Mesothelial cell of epicardium (in vitro differentiated cells): ENCODE results near the gene HAPLN1. TPM values are rescaled to one million over a fixed set of nuclear protein-coding genes. Genes with fewer than 3 reads are reported as not detected.

ENCODE experiments used
- DNase-seq, 2 experiments: peaks; one replicate each; pipeline ENCODE4 v3.0.0; 2021; ENCODE audit warnings: low spot score in 2 of 2; ENCODE audit not compliant: unreplicated experiment in 2 of 2
- H3K27ac Mint-ChIP-seq: 2 replicates; pipeline ENCODE4 v1.8.0; 2021; ENCODE audit warnings: mixed read lengths
- H3K27me3 Mint-ChIP-seq: 2 replicates; pipeline ENCODE4 v1.8.0; 2021; ENCODE audit warnings: low read depth, mixed read lengths
- H3K36me3 Mint-ChIP-seq: 2 replicates; pipeline ENCODE4 v1.8.0; 2021; ENCODE audit warnings: mixed read lengths
- H3K4me1 Mint-ChIP-seq: 2 replicates; pipeline ENCODE4 v1.8.0; 2021; ENCODE audit warnings: mixed read lengths
- H3K4me3 Mint-ChIP-seq: 2 replicates; pipeline ENCODE4 v1.8.0; 2021; ENCODE audit warnings: mild to moderate bottlenecking, moderate library complexity, mixed read lengths
- H3K9me3 Mint-ChIP-seq: 2 replicates; pipeline ENCODE4 v1.8.0; 2021; ENCODE audit warnings: mixed read lengths
- total RNA-seq: library from RNA; stranded (reverse); gene quantifications from 3 replicates; pipeline ENCODE4 v1.2.1, GENCODE V29; 2021
- TF ChIP-seq, protein P1 (sequence below): fragments of 200-600 bp; sonication (generic); IDR thresholded peaks from one replicate; pipeline ENCODE4 v1.5.0; 2021; ENCODE audit warnings: antibody characterized with exemption; ENCODE audit not compliant: unreplicated experiment

HAPLN1 gene
- total RNA-seq, 1 donor from 2014 or later = 2.8 TPM

DNA sequence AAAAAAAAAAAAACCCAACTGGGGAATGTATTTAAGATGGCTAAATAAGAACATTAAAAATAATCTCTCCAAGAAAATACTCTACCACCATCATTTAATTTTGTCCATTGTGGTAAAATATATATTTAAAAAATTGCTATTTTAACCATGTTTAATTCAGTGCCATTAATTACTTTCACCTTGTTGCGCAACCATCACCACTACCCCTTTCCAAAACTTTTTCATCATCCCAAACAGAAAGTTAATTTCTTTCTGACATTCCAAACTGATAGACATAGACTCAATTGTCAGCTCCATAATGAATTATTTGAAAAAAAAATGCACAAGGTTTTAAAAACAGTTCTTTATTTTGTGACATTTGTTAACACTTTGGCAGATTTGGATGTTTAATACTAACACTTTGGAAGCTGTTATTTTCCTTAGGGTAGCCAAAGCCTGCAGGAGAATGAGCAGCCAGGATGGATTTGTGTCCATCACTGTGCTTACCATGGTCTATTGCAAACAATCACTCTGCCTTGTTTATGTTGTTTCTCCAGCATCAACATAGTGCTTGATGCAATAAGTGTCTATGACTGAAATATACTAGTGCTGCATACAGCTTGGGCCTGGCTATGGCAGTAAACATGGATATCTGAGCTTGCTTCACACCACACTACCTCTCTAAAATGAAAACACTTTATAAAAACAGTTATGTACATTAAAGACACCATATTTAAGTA is 62.7 kb downstream of the HAPLN1 start:
- H3K4me1 Mint-ChIP-seq = no peaks in the 10 kb centered on the region
- DNase-seq = no peak
- H3K27me3 Mint-ChIP-seq = no peaks in the 10 kb centered on the region
- H3K9me3 Mint-ChIP-seq = no peaks in the 10 kb centered on the region
- TF ChIP-seq, protein P1, sequence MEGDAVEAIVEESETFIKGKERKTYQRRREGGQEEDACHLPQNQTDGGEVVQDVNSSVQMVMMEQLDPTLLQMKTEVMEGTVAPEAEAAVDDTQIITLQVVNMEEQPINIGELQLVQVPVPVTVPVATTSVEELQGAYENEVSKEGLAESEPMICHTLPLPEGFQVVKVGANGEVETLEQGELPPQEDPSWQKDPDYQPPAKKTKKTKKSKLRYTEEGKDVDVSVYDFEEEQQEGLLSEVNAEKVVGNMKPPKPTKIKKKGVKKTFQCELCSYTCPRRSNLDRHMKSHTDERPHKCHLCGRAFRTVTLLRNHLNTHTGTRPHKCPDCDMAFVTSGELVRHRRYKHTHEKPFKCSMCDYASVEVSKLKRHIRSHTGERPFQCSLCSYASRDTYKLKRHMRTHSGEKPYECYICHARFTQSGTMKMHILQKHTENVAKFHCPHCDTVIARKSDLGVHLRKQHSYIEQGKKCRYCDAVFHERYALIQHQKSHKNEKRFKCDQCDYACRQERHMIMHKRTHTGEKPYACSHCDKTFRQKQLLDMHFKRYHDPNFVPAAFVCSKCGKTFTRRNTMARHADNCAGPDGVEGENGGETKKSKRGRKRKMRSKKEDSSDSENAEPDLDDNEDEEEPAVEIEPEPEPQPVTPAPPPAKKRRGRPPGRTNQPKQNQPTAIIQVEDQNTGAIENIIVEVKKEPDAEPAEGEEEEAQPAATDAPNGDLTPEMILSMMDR = no peak
- no peak overlapping the region for H3K27ac Mint-ChIP-seq
- H3K4me3 Mint-ChIP-seq = no peak overlapping the region
- no peaks in the 10 kb centered on the region for H3K36me3 Mint-ChIP-seq

DNA sequence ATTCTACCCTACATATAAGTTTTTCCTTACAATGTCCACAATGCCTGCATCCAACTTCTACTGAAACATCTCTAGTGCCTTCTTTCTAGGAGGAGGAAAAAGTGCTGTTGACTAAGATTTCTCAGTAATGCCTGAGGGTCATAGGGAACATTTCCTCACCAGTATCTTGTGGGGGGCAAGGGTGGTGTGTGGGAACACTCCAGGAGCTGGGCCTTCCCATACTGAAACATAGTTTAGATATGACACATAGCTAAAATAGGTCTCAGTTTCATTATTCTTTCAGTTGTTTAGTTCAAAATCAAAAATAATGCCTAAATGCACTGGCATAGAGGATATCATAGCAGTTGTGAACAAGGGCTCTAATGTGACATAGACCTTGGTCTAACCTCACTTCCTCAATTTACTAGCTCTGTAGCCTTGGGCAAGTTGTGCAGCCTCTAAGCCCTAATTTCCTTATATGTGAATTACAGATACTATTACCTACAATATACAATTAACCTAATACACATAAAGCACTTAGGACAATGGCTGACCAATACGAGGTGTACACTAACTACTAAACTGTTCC is 66.1 kb downstream of the HAPLN1 start:
- Mint-ChIP-seq H3K4me1 (no peaks in the 10 kb centered on the region), H3K27me3 (no peaks in the 10 kb centered on the region), H3K9me3 (no peaks in the 10 kb centered on the region), H3K36me3 (no peaks in the 10 kb centered on the region), H3K27ac (no peak overlapping the region), H3K4me3 (no peak overlapping the region)
- TF ChIP-seq, protein P1 = no peak
- DNase-seq = no peak

DNA sequence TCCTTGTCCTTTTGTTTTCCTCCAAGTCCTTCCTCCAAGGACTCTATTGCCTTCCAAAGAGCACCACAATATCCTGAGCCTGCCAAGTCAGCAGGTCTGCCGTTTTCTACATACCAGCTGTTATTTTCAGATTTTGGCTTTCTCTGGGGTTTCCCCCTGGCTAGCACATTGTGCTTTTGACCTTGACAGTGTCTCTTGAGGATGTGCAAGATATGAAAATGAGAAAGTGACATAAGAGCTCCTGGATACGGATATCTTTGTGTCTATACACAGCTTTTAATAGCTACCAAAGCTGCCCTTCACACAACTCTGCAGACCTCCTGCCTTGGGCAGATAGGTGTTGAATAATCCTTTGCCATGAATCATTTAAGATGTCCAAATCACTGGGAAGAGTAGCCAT is 67.0 kb downstream of the HAPLN1 start:
- Mint-ChIP-seq H3K27me3 (no peaks in the 10 kb centered on the region), H3K9me3 (no peaks in the 10 kb centered on the region), H3K4me3 (no peak overlapping the region), H3K36me3 (no peaks in the 10 kb centered on the region), H3K27ac (no peak overlapping the region), H3K4me1 (no peaks in the 10 kb centered on the region)
- DNase-seq = no peak
- TF ChIP-seq, protein P1 = no peak

DNA sequence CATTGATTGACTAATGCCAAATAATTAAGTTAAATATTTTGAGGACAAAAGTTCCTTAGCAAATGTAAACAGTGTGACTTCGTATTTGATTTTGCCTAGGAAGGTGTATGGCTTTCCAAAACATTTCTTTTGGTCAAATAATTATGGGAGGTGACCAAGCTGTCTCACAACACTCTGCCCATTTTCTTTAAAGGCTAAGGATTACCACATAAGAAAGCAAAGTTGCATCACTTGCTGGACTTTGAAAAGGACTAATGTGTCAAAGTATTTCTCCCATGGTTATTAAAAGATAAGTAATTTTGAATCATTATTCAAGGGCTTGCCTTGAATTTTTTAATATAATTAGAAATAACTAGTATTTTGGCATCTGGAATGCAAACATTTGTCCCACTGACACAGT is 74.7 kb downstream of the HAPLN1 start:
- no peak for DNase-seq
- Mint-ChIP-seq H3K27me3 (no peaks in the 10 kb centered on the region), H3K9me3 (no peaks in the 10 kb centered on the region), H3K4me3 (no peak overlapping the region), H3K27ac (no peak overlapping the region), H3K4me1 (peaks cover 2% of the 10 kb centered on the region), H3K36me3 (no peaks in the 10 kb centered on the region)
- TF ChIP-seq, protein P1 = no peak

DNA sequence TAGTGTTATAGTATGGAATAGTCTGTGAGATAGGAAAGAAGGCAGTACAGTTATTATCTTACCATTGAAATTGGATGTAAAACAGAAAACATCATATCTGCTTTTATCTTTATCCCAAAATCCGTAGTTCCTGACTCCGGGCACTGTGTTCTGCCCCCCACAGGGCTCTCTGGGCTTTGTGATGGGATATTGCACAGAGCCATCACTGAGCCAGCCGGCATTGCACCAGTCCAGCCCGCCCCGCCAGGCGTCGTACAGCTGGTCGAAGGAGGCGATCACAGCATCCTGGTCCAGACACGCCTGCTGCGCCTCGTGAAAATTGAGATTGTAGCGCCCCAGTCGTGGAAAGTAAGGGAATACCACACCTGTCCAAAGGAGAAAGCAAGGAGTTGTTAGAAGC is 76.4 kb downstream of the HAPLN1 start:
- DNase-seq = no peak
- Mint-ChIP-seq H3K4me3 (no peak overlapping the region), H3K27ac (no peak overlapping the region), H3K36me3 (no peaks in the 10 kb centered on the region), H3K4me1 (peaks cover 2% of the 10 kb centered on the region), H3K27me3 (no peaks in the 10 kb centered on the region), H3K9me3 (no peaks in the 10 kb centered on the region)
- TF ChIP-seq, protein P1 = no peak
